T-helper 2 cell treated with Interferon-gamma antibody and Interleukin-4, amounts not matched to agents 5 μg/mL and 100 μg/mL, for 36 hours (primary cell): ENCODE measurements around the gene EVL.

Experiments used
- DNase-seq: peaks from one replicate; pipeline ENCODE4 v3.0.0; 2021; ENCODE audit warnings: low spot score
- H3K27ac Mint-ChIP-seq: one replicate; pipeline ENCODE4 v1.8.0; 2021; ENCODE audit warnings: mild to moderate bottlenecking, mixed read lengths
- H3K27me3 Mint-ChIP-seq: one replicate; pipeline ENCODE4 v1.8.0; 2021; ENCODE audit warnings: low read depth, mixed read lengths
- H3K36me3 Mint-ChIP-seq: one replicate; pipeline ENCODE4 v1.8.0; 2021; ENCODE audit warnings: low read depth, mixed read lengths
- H3K4me1 Mint-ChIP-seq: one replicate; pipeline ENCODE4 v1.8.0; 2021; ENCODE audit warnings: low read depth, mixed read lengths
- H3K4me3 Mint-ChIP-seq: one replicate; pipeline ENCODE4 v1.8.0; 2022; ENCODE audit warnings: mild to moderate bottlenecking, moderate library complexity, mixed read lengths
- H3K9me3 Mint-ChIP-seq: one replicate; pipeline ENCODE4 v1.8.0; 2021; ENCODE audit warnings: mixed read lengths

Gene EVL

DNA sequence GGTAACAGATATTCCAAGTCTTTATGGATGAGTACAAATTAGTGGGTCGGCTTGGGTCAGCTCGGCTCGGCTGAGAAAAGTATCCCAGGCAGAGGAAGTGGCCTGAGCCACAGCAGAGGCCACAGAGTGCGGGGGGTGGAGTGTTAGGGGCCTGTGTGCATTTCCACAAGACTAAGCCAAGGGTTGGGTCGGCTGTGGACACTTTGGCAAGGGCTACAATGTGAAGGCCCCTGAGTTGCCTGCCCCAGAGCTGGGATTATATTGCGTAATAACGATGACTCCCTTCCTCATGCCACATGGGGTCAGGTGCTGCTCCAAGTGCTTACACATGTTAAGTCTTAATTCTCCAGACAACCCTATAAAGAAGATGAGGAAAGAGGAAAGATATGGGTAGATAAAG is 11.4 kb downstream of the EVL start:
- Mint-ChIP-seq H3K27me3 (no peaks in the 10 kb centered on the region), H3K27ac (peak overlapping the region; percentile 90)

DNA sequence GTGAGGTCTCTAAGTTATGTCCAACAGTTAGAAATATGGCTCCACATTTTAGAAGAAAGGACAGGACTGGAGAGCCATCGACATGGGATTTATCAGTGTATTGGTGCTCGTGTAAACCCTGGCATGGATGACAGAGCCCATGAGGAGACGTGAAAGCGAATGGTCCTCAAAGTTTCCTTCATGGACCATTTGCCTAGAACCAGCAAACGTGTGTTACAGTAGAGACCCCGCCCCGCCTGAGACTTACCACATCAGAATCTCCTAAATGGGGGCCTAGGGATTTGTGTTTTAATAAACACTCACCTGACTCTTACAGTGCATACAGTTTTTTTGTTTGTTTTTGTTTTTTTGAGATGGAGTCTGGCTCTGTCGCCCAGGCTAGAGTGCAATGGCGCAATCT is 12.2 kb downstream of the EVL start:
- Mint-ChIP-seq H3K4me1 (peaks cover 90% of the 10 kb centered on the region), H3K4me3 (peak overlapping the region; percentile 95), H3K9me3 (no peaks in the 10 kb centered on the region), H3K27me3 (no peaks in the 10 kb centered on the region), H3K36me3 (peaks cover 84% of the 10 kb centered on the region), H3K27ac (peak overlapping the region; percentile 90)
- no peak for DNase-seq

More for the DNA sequence above, 11.4 kb downstream of the EVL start:
- Mint-ChIP-seq H3K4me1 (peaks cover 87% of the 10 kb centered on the region), H3K9me3 (no peaks in the 10 kb centered on the region), H3K4me3 (peak overlapping the region; percentile 95), H3K36me3 (peaks cover 86% of the 10 kb centered on the region)
- DNase-seq: no peak

DNA sequence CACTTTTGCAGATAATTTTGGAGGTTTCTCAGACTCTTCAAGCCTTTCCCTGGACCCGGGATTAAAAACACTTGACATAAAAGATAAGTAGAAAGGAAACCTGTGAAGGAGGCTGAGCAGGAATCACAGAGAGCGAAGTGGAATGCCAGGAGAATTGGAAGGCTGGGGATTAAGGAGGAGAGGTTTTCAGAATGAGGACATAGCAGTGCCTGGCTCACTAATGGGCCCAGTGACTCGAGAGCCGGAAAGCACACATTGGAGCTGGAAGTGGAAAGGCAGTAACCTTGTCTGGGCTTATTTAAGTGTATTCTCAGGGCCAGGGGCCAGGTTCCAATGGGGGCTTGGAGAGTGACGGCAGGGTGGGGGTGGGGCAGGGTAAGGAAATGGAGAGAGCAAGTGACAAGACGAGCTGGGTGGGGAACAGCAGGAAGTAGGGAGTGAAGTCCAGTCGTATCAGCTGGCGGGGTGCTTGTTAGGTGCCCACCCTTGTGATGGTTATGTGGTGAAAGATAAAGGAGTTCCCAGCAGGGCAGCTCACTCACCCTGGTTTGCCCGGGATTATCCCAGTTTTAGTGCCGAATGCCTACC is 13.1 kb downstream of the EVL start:
- H3K4me1 Mint-ChIP-seq: peaks cover 90% of the 10 kb centered on the region
- no peak for DNase-seq
- H3K4me3 Mint-ChIP-seq: peak overlapping the region; percentile 95
- peak overlapping the region; percentile 90 for H3K27ac Mint-ChIP-seq
- peaks cover 84% of the 10 kb centered on the region for H3K36me3 Mint-ChIP-seq
- no peaks in the 10 kb centered on the region for H3K9me3 Mint-ChIP-seq
- no peaks in the 10 kb centered on the region for H3K27me3 Mint-ChIP-seq

DNA sequence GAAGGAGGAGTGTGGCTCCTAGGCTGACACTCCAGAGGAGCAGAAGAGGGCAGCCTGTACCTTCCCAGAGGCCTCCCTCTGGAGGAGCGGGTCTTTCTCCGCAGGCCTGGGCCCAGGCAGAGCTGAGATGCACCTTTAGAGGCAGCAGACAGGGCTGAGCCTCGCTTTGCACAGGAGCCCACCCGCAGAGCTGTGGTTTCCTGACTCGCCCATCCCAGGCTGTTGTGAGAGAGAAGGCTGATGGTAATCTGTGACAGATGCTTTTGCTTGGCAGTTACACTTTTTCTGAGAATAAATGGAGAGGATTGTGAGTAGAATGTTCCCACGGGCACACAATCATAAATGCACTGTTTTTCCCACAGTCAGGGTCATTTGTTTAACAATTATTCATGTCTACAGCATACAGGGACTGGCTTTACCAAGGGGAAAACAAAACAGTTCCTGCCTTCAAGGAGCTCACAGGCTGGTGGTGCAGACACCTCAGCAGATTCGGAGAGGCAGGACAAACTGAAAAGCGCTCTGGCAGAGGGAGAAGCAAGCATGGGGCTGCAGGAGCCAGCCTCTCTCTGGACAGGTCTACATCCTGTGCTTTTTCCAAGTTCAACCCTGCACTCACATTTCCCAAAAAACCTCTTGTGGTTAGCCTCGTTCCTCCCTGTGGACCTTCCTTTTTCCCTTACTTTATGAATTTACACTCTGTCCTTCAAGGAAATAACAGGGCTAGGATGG is 13.9 kb downstream of the EVL start:
- peak overlapping the region; percentile 95 for H3K4me3 Mint-ChIP-seq
- H3K36me3 Mint-ChIP-seq: peaks cover 84% of the 10 kb centered on the region
- H3K27me3 Mint-ChIP-seq: no peaks in the 10 kb centered on the region
- DNase-seq: peak; percentile 82
- peaks cover 92% of the 10 kb centered on the region for H3K4me1 Mint-ChIP-seq
- H3K9me3 Mint-ChIP-seq: no peaks in the 10 kb centered on the region
- peak overlapping the region; percentile 90 for H3K27ac Mint-ChIP-seq

DNA sequence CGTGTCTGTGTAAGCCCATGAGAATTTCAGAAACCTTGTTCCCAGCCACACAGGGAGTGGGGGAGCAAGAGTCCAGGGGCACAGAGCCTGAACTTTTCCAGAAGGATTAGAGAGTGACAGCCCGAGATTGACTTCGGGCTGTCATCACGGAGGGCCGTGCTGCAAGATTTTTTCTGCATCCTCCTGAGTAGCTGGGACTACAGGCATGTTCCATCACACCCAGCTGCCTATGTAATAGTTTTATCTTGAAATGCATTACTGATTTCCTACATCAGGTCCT is 14.4 kb downstream of the EVL start:
- Mint-ChIP-seq H3K27me3 (no peaks in the 10 kb centered on the region), H3K27ac (peak overlapping the region; percentile 90), H3K9me3 (no peaks in the 10 kb centered on the region), H3K4me1 (peaks cover 92% of the 10 kb centered on the region), H3K36me3 (peaks cover 84% of the 10 kb centered on the region), H3K4me3 (peak overlapping the region; percentile 95)
- no peak for DNase-seq

DNA sequence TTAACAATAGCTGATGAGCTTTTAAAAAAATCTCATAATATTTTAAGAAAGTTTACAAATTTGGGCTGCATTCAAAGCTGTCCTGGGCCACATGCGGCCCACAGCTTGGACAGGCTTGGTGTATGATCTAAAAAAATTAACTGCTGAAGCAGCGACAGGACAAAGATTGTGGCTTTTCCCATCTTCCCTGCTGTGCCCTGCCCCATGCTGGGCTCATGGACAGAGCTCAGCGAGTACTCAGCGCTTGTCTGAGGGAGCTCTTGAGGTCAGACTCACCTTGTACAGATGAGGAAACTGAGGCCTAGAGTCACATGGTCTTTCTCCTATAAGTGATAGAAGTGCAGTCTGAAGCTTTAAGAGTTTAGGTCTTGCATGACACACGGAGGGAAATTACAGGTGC is 15.0 kb downstream of the EVL start:
- Mint-ChIP-seq H3K4me3 (peak overlapping the region; percentile 95), H3K27me3 (no peaks in the 10 kb centered on the region), H3K9me3 (no peaks in the 10 kb centered on the region), H3K27ac (peak overlapping the region; percentile 90), H3K4me1 (peaks cover 92% of the 10 kb centered on the region), H3K36me3 (peaks cover 84% of the 10 kb centered on the region)
- DNase-seq: no peak

- no peak for DNase-seq
- Mint-ChIP-seq H3K4me3 (peak overlapping the region; percentile 87), H3K27ac (peak overlapping the region; percentile 93), H3K4me1 (peaks cover 86% of the 10 kb centered on the region), H3K27me3 (no peaks in the 10 kb centered on the region), H3K9me3 (no peaks in the 10 kb centered on the region), H3K36me3 (peaks cover 84% of the 10 kb centered on the region)
Measured at GRCh38 chr14:100081997-100082625, 16.9 kb downstream of the EVL start.

DNA sequence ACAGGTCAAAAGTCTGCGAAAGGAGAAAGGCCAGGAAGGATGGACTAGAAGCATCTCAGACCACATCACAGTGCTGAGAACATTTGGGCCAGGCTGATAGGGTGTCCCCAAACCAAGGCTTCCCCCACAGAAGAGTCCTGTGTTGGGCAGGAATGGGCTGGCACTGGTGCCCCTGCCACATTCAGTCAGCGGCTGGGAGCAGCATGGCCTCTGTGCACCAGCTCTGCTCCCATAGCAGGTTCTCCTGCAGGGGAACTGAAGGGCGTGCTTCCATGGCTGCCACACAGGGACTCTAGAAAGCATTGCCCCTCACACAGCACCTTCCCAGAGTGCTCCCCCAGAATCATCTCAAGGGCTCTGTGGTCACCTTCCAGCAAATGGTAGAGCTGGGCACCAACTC is 17.5 kb downstream of the EVL start:
- H3K27me3 Mint-ChIP-seq: no peaks in the 10 kb centered on the region
- no peaks in the 10 kb centered on the region for H3K9me3 Mint-ChIP-seq
- H3K4me3 Mint-ChIP-seq: peak overlapping the region; percentile 87
- H3K27ac Mint-ChIP-seq: peak overlapping the region; percentile 93
- DNase-seq: no peak
- H3K4me1 Mint-ChIP-seq: peaks cover 86% of the 10 kb centered on the region
- H3K36me3 Mint-ChIP-seq: peaks cover 85% of the 10 kb centered on the region

- peak overlapping the region; percentile 87 for H3K4me3 Mint-ChIP-seq
- H3K9me3 Mint-ChIP-seq: no peaks in the 10 kb centered on the region
- DNase-seq: no peak
- peaks cover 85% of the 10 kb centered on the region for H3K36me3 Mint-ChIP-seq
- peaks cover 86% of the 10 kb centered on the region for H3K4me1 Mint-ChIP-seq
- no peaks in the 10 kb centered on the region for H3K27me3 Mint-ChIP-seq
- peak overlapping the region; percentile 93 for H3K27ac Mint-ChIP-seq
Measured at GRCh38 chr14:100083706-100084105, 18.5 kb downstream of the EVL start.

- no peak for DNase-seq
- Mint-ChIP-seq H3K4me3 (peak overlapping the region; percentile 87), H3K4me1 (peaks cover 84% of the 10 kb centered on the region), H3K9me3 (no peaks in the 10 kb centered on the region), H3K27me3 (no peaks in the 10 kb centered on the region), H3K36me3 (peaks cover 86% of the 10 kb centered on the region), H3K27ac (peak overlapping the region; percentile 55)
Measured at GRCh38 chr14:100084591-100084990, 19.4 kb downstream of the EVL start.

DNA sequence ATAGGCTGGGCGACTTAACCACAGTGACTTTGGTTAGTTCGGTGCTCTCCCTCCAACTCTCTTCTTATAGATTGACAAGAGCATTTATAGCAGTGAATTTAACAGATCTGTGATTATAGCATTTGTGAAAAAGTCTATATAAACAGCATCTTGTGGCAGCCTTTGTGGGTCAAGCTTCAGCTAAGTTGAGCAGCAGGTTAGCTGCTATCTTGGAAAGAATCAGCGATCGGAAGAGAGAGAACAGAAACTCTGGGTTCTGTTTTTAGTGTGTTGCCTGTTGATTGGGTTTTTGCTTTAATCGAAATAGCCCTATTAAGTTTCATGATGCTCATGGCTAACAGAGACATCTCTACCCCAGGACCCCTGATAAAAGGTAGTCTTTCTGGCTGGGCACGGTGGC is 20.2 kb downstream of the EVL start:
- Mint-ChIP-seq H3K9me3 (no peaks in the 10 kb centered on the region), H3K36me3 (peaks cover 84% of the 10 kb centered on the region), H3K27ac (peak overlapping the region; percentile 78), H3K27me3 (no peaks in the 10 kb centered on the region), H3K4me1 (peaks cover 82% of the 10 kb centered on the region), H3K4me3 (peak overlapping the region; percentile 87)
- no peak for DNase-seq

- no peaks in the 10 kb centered on the region for H3K27me3 Mint-ChIP-seq
- peaks cover 84% of the 10 kb centered on the region for H3K4me1 Mint-ChIP-seq
- DNase-seq: no peak
- no peaks in the 10 kb centered on the region for H3K9me3 Mint-ChIP-seq
- peak overlapping the region; percentile 80 for H3K27ac Mint-ChIP-seq
- peaks cover 88% of the 10 kb centered on the region for H3K36me3 Mint-ChIP-seq
- H3K4me3 Mint-ChIP-seq: peak overlapping the region; percentile 63
Measured at GRCh38 chr14:100086361-100086760, 21.1 kb downstream of the EVL start.

- H3K4me3 Mint-ChIP-seq: no peak overlapping the region
- no peaks in the 10 kb centered on the region for H3K9me3 Mint-ChIP-seq
- no peaks in the 10 kb centered on the region for H3K27me3 Mint-ChIP-seq
- H3K36me3 Mint-ChIP-seq: peaks cover 89% of the 10 kb centered on the region
- no peak for DNase-seq
- peaks cover 82% of the 10 kb centered on the region for H3K4me1 Mint-ChIP-seq
- H3K27ac Mint-ChIP-seq: peak overlapping the region; percentile 75
Measured at GRCh38 chr14:100088226-100088625, 23.0 kb downstream of the EVL start.

- peaks cover 76% of the 10 kb centered on the region for H3K4me1 Mint-ChIP-seq
- peak overlapping the region; percentile 50 for H3K27ac Mint-ChIP-seq
- no peaks in the 10 kb centered on the region for H3K9me3 Mint-ChIP-seq
- peak overlapping the region; percentile 55 for H3K4me3 Mint-ChIP-seq
- no peak for DNase-seq
- peaks cover 88% of the 10 kb centered on the region for H3K36me3 Mint-ChIP-seq
- no peaks in the 10 kb centered on the region for H3K27me3 Mint-ChIP-seq
Measured at GRCh38 chr14:100091386-100091785, 26.2 kb downstream of the EVL start.
